NCI-H2029 treated with DMSO at 0.1 percent for 48 hours (cell line): ENCODE data around the gene KIF9.
"Not testable (repeated sequence)": the region's sequence is repeated elsewhere in the genome, so short reads cannot be mapped to it uniquely, and the experiment has no call there.

Experiments used
- DNase-seq: peaks from one replicate; lab custom pipeline; 2025; lab: John Stamatoyannopoulos, UW

Gene KIF9, protein sequence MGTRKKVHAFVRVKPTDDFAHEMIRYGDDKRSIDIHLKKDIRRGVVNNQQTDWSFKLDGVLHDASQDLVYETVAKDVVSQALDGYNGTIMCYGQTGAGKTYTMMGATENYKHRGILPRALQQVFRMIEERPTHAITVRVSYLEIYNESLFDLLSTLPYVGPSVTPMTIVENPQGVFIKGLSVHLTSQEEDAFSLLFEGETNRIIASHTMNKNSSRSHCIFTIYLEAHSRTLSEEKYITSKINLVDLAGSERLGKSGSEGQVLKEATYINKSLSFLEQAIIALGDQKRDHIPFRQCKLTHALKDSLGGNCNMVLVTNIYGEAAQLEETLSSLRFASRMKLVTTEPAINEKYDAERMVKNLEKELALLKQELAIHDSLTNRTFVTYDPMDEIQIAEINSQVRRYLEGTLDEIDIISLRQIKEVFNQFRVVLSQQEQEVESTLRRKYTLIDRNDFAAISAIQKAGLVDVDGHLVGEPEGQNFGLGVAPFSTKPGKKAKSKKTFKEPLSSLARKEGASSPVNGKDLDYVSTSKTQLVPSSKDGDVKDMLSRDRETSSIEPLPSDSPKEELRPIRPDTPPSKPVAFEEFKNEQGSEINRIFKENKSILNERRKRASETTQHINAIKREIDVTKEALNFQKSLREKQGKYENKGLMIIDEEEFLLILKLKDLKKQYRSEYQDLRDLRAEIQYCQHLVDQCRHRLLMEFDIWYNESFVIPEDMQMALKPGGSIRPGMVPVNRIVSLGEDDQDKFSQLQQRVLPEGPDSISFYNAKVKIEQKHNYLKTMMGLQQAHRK

GRCh38 chr3:47282424-47283192 is at the start of gene KIF9, which contains the start of gene KLHL18:
KIF9 (minus strand) TSS chr3:47282799; CDS start chr3:47277374, 5,425 bp downstream.
KLHL18 (plus strand) TSS chr3:47282944; CDS start chr3:47282966, 22 bp downstream.
- DNase-seq, result peak; percentile 95

DNA sequence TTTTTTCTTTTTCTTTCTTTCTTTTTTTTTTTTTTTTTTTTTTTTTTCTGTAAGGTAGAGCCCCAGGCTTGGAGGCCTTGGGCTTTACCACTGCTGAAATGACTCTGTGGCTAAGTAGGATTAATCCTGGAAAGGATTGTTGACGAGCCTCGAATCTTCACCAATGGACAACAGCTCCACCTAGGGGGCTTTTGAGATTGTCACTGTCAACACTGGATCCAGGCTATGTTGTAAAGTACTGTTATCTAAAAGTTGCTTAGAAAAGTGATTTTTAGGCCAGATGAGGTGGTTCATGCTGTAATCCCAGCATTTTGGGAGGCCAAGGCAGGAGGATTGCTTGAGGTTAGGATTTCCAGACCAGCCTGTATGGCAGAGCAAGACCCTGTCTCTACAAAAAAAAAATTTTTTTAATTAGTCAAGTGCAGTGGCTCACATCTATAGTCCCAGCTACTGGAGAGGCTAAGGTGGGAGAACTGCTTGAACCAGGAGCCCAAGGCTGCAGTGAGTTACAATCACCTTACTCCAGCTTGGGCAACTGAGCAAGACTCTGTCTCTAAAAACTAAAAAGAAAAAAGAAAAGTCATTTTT is 41.8 kb upstream of the KIF9 start:
- DNase-seq, result peak; percentile 68

GRCh38 chr3:47323431-47324277 is 41.1 kb upstream of the KIF9 start:
- DNase-seq, result no peak

- DNase-seq, result no peak
These were observed 37.4 kb upstream of the KIF9 start for GRCh38 chr3:47319956-47320355.

- DNase-seq, result no peak
These were observed 36.3 kb upstream of the KIF9 start for GRCh38 chr3:47318916-47319315.

GRCh38 chr3:47316151-47316550 is 33.6 kb upstream of the KIF9 start:
- not testable (repeated sequence) for DNase-seq

GRCh38 chr3:47315069-47315647 is 32.6 kb upstream of the KIF9 start:
- no peak for DNase-seq

GRCh38 chr3:47314056-47314764 is 31.6 kb upstream of the KIF9 start:
- no peak for DNase-seq

GRCh38 chr3:47313341-47314055 is 30.9 kb upstream of the KIF9 start:
- no peak for DNase-seq

DNA sequence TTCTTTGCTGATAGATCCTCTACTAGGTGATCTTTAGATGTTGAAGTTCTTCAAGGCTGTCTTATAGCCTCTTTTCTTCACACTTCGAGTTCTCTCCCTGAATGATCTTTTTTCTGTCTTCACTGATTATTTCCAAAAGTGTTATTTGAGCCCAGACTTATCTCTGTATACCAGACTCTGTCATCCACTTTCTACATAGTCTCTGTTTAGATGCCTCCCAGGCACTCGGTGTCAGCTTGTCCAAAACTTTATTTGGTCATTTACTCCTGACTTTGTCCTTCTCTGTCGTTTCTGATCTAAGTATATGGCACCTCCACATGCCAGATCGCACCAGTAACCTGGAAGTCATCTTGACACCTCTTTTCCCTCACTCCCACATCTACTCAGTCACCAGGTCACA is 27.8 kb upstream of the KIF9 start:
- DNase-seq, result no peak

- not testable (repeated sequence) for DNase-seq
These were observed 26.6 kb upstream of the KIF9 start for GRCh38 chr3:47309231-47309630.

GRCh38 chr3:47306022-47306421 is 23.4 kb upstream of the KIF9 start:
- no peak for DNase-seq

- no peak for DNase-seq
These were observed 18.9 kb upstream of the KIF9 start for GRCh38 chr3:47301456-47301855.

GRCh38 chr3:47299381-47300318 is 17.1 kb upstream of the KIF9 start:
- no peak for DNase-seq

DNA sequence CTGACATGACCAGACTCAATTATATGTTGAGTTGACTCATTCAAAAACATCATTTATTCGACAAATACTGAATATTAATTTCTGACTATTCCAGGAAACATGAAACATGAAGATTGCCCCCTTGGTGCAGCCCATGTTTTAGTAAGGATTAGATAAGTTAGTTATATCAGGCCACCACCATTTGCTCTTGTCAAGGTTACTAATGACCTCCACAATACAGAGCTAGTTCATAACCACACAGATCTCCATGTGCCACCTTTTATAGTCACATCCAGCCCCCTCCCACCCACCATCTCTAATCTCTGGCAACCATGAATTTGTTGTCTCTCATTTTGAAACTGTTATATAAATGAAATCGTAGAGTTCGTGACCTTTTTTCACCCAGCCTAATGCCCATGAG is 15.8 kb upstream of the KIF9 start:
- no peak for DNase-seq

DNA sequence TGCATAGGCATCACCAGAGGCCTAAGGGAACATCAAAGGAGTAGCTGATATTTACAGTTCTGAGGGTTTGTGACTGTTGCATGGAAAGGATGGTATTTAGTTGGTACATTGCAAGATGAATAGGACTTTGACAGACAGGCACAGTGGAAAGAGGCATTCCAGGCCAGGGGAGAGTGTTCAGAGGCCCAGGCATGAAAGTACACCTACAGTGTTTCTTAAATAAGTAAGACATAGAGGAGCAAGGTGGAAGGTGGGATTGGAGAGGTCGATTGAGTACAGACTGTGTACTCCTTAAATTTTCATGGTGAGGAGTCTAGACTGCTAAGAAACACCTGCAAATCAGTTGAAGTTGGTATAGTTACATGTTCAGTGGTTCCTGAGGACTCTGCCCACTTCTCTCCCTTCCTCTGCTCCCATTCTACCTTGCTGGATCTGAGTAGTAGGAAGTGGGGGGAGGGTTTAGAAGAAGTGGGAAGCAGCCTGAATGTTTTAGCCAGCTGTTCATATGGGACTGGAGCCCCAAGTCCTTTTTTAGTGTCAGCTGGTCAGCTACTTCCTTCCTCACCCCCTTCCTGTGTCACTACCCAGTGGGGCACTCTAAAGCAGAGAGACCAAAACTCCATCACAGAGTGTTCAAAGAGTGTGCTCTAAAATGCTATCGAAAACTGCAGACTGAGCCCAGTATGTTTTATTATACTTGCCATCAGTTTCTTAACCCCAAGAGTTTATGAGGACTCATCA is 14.1 kb upstream of the KIF9 start:
- DNase-seq, result no peak

GRCh38 chr3:47295976-47296375 is 13.4 kb upstream of the KIF9 start:
- DNase-seq, result no peak
